Fibroblast of lung (primary cell): Measurements from ENCODE around the gene OR5V1. TPM values are rescaled to one million over a fixed set of nuclear protein-coding genes. Genes with fewer than 3 reads are reported as not detected.
"Not testable (repeated sequence)": the region's sequence is repeated elsewhere in the genome, so short reads cannot be mapped to it uniquely, and the experiment has no call there.

Experiments used
- DNase-seq, 2 donors: peaks; one replicate each; pipeline versions ENCODE4 v3.0.0 to v3.0.0-alpha.2; 2010; ENCODE audit warnings: low read depth in 2 of 2
- H2AFZ ChIP-seq: 2 replicates; pipeline ENCODE4 v1.5.1; 2012; ENCODE audit warnings: low read length, control low read depth, inconsistent platforms
- H3K27ac ChIP-seq: 2 replicates; pipeline ENCODE4 v1.5.1; 2011; ENCODE audit warnings: low read length, control low read depth; ENCODE audit not compliant: insufficient read depth
- H3K27me3 ChIP-seq: 2 replicates; pipeline ENCODE4 v1.5.1; 2011; ENCODE audit warnings: mild to moderate bottlenecking, low read length; ENCODE audit not compliant: control insufficient read depth, insufficient read depth
- H3K36me3 ChIP-seq: 2 replicates; pipeline ENCODE4 v1.5.1; 2011; ENCODE audit warnings: low read length; ENCODE audit not compliant: control insufficient read depth, insufficient read depth
- H3K4me1 ChIP-seq: 2 replicates; pipeline ENCODE4 v1.5.1; 2011; ENCODE audit warnings: low read length; ENCODE audit not compliant: control insufficient read depth, insufficient read depth; ENCODE audit errors: extremely low read depth
- H3K4me2 ChIP-seq: 2 replicates; pipeline ENCODE4 v1.5.1; 2011; ENCODE audit warnings: low read length, control low read depth; ENCODE audit not compliant: insufficient read depth; ENCODE audit errors: extremely low read depth
- H3K4me3 ChIP-seq, 4 experiments: fragments of 200-600 bp in 1 of 4; sonication (generic) in 1 of 4; replicated peaks in 1 of 4; 2 replicates each; pipeline ENCODE4 v1.5.1; 2011 to 2016; ENCODE audit warnings: low read length in 4 of 4, low read depth in 3 of 4, mild to moderate bottlenecking in 3 of 4, control low read depth in 2 of 4, inconsistent platforms in 1 of 4, mixed read lengths in 1 of 4; ENCODE audit not compliant: insufficient read depth in 1 of 4; ENCODE audit errors: control extremely low read depth in 1 of 4
- H3K79me2 ChIP-seq: 2 replicates; pipeline ENCODE4 v1.5.1; 2012; ENCODE audit warnings: mild to moderate bottlenecking, low read length, inconsistent platforms; ENCODE audit not compliant: control insufficient read depth, insufficient read depth
- H3K9ac ChIP-seq: 2 replicates; pipeline ENCODE4 v1.5.1; 2011; ENCODE audit warnings: mild to moderate bottlenecking, low read length, control low read depth; ENCODE audit not compliant: insufficient read depth
- H3K9me3 ChIP-seq: 2 replicates; pipeline ENCODE4 v1.5.1; 2012; ENCODE audit warnings: low read depth, low read length; ENCODE audit not compliant: control insufficient read depth, insufficient read depth
- H4K20me1 ChIP-seq: 2 replicates; pipeline ENCODE4 v1.5.1; 2011; ENCODE audit warnings: low read length; ENCODE audit not compliant: control insufficient read depth, insufficient read depth; ENCODE audit errors: extremely low read depth
- CTCF ChIP-seq, 2 donors: IDR thresholded peaks in 1 of 2; conservative IDR thresholded peaks in 1 of 2; 1 replicate in 1 of 2; 2 replicates in 1 of 2; pipeline ENCODE4 v1.5.1; 2011 to 2012; ENCODE audit warnings: low read length in 2 of 2, control low read depth in 1 of 2, inconsistent platforms in 1 of 2, low read depth in 1 of 2, mild to moderate bottlenecking in 1 of 2
- EZH2 ChIP-seq: IDR thresholded peaks from 2 replicates; pipeline ENCODE4 v1.5.1; 2012; ENCODE audit warnings: low read length, control low read depth, mild to moderate bottlenecking; ENCODE audit errors: missing control alignments
- polyA plus RNA-seq, 2 donors: library from polyadenylated mRNA; depleted of rRNA in 1 of 2; stranded (reverse) in 1 of 2; unstranded in 1 of 2; fragments of >200 nt; gene quantifications; 2 replicates each; pipeline ENCODE4 v1.2.1, GENCODE V29; 2011 to 2012; ENCODE audit warnings: missing spikeins in 1 of 2
- total RNA-seq: library from RNA; depleted of rRNA; stranded (reverse); fragments of >200 nt; gene quantifications from 2 replicates; pipeline ENCODE4 v1.2.1, GENCODE V29; 2014

The OR5V1 gene
- total and polyA plus RNA-seq, 2 donors (not counting 1 experiment from before 2014, with no cell fraction given) = not detected

- Histone ChIP-seq H3K9me3 (no peaks in the 10 kb centered on the region), H3K4me3 (no peak overlapping the region)
Observed at GRCh38 chr6:29336269-29336668, 32.4 kb downstream of the OR5V1 start.

GRCh38 chr6:29332676-29333075, 36.0 kb downstream of the OR5V1 start:
- H3K9me3 ChIP-seq = no peaks in the 10 kb centered on the region
- no peaks in the 10 kb centered on the region for H4K20me1 ChIP-seq
- no peak overlapping the region for H3K4me3 ChIP-seq
- H3K4me2 ChIP-seq = no peak overlapping the region
- TF ChIP-seq CTCF (conservative IDR thresholded peaks at IDR 0.05 in 1 of 2, IDR thresholded peaks at IDR 0.05 in 1 of 2; ENCODE audit: low read depth in 1 of 2, low read length in 2 of 2) (no peak), EZH2 (no peak)
- no peaks in the 10 kb centered on the region for H3K4me1 ChIP-seq
- H3K27ac ChIP-seq = no peak overlapping the region
- no peaks in the 10 kb centered on the region for H3K36me3 ChIP-seq
- H2AFZ ChIP-seq = no peak overlapping the region
- H3K9ac ChIP-seq = no peak overlapping the region
- no peaks in the 10 kb centered on the region for H3K27me3 ChIP-seq
- DNase-seq = no peak
- no peaks in the 10 kb centered on the region for H3K79me2 ChIP-seq

More at GRCh38 chr6:29336269-29336668, 32.4 kb downstream of the OR5V1 start:
- DNase-seq = no peak
- H3K27ac ChIP-seq = no peak overlapping the region
- H3K4me2 ChIP-seq = no peak overlapping the region
- H3K79me2 ChIP-seq = no peaks in the 10 kb centered on the region
- H3K4me1 ChIP-seq = no peaks in the 10 kb centered on the region
- no peaks in the 10 kb centered on the region for H4K20me1 ChIP-seq
- no peaks in the 10 kb centered on the region for H3K36me3 ChIP-seq
- no peaks in the 10 kb centered on the region for H3K27me3 ChIP-seq
- H2AFZ ChIP-seq = no peak overlapping the region
- no peak overlapping the region for H3K9ac ChIP-seq
- TF ChIP-seq EZH2 = no peak

- H3K27me3 ChIP-seq = no peaks in the 10 kb centered on the region
- no peaks in the 10 kb centered on the region for H3K79me2 ChIP-seq
- H3K27ac ChIP-seq = no peak overlapping the region
- TF ChIP-seq EZH2 = no peak
- no peak for TF ChIP-seq CTCF (conservative IDR thresholded peaks at IDR 0.05 in 1 of 2, IDR thresholded peaks at IDR 0.05 in 1 of 2; ENCODE audit: low read depth in 1 of 2, low read length in 2 of 2)
- H3K4me2 ChIP-seq = no peak overlapping the region
- H4K20me1 ChIP-seq = no peaks in the 10 kb centered on the region
- H2AFZ ChIP-seq = no peak overlapping the region
- no peaks in the 10 kb centered on the region for H3K9me3 ChIP-seq
- no peaks in the 10 kb centered on the region for H3K4me1 ChIP-seq
- H3K36me3 ChIP-seq = no peaks in the 10 kb centered on the region
- DNase-seq = no peak
- H3K4me3 ChIP-seq = no peak overlapping the region
- H3K9ac ChIP-seq = no peak overlapping the region
Observed at GRCh38 chr6:29325777-29326176, 42.9 kb downstream of the OR5V1 start.

- not testable (repeated sequence) for H3K9me3 ChIP-seq, H2AFZ ChIP-seq, H4K20me1 ChIP-seq, H3K79me2 ChIP-seq, DNase-seq, H3K9ac ChIP-seq, H3K27ac ChIP-seq, H3K27me3 ChIP-seq, H3K36me3 ChIP-seq, H3K4me2 ChIP-seq, H3K4me3 ChIP-seq, H3K4me1 ChIP-seq
Observed at GRCh38 chr6:29323332-29323731, 45.3 kb downstream of the OR5V1 start.
